HG03064 (cell line): Measurements from ENCODE around the gene TESMIN.

Experiments used
- ATAC-seq: cut with Tn5 transposase; IDR thresholded peaks from one replicate; pipeline ENCODE4 v1.9.1; 2021; ENCODE audit warnings: low read depth; ENCODE audit not compliant: unreplicated experiment

TESMIN gene

DNA sequence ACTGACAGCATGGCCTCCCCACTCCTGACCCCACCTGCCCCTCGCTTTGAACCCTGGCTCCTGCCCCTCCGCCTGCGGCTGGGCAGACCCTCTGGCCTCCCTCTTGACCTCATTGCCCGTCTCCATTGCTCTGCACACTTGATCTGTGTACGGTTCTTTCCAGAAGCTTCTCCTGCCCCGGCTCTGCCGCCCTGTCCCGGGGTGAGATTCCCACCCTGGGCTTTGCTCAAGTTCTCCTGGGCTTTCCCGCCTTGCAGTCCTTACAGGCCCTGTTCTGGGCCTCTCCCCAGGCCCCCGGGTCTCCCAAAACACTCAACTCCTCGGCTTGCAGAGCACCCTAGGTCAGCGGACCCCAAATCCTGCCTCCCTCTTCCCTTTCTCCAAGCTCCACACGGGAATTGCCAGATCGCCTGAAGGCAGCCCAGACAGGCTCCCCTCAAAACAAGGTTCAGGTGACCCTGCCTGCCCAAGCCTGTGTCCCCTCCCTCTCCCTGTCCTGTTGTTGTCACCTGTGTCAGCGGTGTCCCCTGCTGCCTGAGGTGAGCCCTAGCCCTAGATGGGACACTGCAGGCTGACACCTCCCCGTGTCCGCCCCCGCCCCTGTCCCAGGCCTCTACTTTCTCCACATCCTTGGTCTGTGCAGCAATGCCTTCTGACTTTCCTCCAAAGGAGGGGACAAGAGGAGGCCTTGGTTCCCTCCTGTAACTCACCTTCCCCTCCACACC is 65.5 kb downstream of the TESMIN start:
- no peak for ATAC-seq

DNA sequence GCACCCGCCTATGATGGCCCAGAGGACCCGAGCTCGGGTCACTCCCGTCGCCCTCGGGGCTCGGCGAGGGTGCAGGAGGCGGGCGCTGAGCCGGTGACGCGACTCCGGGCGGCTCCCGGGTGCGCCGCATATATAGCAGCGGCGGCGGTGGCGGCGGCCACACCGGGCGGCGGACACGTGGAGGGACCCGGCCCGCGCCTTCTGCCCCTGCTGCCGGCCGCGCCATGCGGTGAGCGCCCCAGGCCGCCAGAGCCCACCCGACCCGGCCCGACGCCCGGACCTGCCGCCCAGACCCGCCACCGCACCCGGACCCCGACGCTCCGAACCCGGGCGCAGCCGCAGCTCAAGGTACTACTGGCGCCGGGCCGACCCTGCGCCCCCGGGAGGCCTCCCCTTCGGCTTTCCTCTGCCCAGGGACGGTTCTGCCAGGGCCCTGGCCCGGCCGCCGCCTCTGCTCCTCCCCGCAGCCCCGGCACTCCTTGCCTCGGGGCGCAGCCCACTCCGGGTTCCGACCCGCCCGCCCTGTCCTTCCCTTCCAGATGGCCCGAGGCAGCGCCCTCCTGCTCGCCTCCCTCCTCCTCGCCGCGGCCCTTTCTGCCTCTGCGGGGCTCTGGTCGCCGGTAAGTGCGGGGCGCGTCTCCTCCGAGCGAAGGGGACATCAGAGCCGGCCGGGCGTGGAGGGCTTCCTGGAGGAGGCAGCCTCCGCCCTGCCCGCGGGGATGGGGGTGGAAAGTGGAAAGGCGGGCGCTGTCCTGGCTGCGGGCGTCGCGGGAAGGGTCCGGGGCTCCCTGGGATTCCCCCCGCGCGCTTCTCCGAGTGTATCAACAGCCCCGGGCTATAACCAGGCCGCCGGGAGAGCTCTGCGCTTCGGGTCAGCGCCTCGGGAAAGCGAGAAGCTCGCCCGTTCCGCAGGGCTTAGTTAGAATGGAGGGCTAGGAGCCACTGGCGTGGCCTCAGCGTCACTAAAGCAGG is 66.6 kb downstream of the TESMIN start, which contains the start of gene GAL:
Gene GAL (plus strand): TSS at position 160 of the 972 bp plus-strand sequence. CDS start 380 bp downstream, at position 540.
- no peak for ATAC-seq

DNA sequence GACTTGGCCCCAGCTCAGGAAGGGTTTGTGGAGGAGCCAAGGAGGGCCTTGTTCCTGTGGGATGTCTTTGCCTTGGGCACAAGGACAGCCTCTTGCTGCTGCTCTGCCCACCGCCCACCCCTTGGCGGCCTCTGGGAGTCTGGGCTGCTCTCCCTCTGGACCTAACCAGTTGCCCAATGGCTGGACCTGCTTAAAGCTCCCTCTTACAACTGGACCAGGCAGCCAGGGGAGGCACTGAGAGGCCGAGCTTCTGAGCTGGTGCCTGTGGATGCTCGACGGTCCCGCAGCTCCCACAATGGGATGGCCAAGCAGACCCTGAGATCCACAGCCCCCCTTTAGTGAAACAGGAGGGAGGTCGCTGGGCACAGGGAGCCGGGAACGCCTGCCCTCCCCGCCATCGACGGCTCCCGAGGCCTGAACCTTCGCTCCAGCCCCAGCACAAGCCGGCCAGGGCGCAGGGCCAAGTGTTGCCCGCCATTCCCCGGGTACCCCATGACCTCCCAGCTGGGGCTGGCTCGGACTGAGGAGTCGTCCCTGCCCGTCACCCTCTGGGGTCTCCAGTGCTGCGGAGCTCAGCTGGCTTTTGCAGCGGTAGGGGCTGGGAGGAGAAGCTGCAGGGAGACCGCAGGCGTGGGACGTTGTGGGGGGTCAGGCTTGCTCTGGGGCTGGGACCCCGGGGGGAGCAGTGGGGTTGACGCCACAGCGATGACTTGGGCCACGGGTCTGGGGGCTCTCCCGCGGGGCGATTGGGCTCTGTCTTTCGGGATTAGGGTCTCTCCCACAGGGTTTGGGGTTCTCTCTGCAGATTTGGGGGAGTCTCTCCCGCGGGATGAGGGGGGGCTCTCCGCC is 67.6 kb downstream of the TESMIN start:
- no peak for ATAC-seq

DNA sequence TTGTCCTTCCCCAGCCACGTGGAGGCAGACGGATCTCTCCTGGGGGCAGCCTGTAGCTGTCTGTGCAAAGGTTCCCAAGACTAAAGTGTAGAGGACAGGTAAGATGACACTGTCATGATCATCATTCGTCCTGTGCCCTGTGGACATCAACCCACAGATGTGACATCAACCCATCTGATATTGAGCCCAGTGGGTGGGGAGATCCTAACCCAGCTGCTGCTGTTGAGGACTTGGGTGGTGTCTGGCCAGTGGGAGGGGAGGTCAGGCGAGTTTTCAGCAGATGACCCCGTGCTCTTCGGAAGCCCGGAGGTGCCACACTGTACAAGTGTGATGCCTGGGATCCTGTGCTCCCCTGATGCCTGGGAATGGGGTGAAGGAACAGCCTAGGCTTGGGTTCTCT is 68.2 kb downstream of the TESMIN start:
- ATAC-seq: no peak

DNA sequence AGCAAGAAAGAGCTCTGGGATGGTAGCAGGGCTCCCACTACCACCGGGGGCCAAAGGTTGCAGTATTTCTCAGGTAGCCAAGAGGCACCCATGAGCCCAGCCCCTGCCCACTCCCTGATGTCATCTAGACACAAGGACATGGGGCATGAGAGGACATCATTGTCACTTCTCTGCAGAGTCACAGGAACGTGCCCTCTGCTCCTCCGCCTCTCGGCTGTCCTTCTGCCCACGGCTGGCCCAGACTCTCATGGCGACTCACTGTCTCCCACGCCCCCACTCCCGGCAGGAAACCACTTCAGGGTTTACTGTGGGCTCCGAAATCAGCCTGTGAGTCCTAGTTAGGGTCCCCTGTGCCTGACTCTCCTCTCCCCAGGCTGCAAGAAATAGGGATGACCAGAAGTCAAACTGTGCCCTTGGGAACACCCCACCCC is 68.8 kb downstream of the TESMIN start:
- ATAC-seq: no peak

DNA sequence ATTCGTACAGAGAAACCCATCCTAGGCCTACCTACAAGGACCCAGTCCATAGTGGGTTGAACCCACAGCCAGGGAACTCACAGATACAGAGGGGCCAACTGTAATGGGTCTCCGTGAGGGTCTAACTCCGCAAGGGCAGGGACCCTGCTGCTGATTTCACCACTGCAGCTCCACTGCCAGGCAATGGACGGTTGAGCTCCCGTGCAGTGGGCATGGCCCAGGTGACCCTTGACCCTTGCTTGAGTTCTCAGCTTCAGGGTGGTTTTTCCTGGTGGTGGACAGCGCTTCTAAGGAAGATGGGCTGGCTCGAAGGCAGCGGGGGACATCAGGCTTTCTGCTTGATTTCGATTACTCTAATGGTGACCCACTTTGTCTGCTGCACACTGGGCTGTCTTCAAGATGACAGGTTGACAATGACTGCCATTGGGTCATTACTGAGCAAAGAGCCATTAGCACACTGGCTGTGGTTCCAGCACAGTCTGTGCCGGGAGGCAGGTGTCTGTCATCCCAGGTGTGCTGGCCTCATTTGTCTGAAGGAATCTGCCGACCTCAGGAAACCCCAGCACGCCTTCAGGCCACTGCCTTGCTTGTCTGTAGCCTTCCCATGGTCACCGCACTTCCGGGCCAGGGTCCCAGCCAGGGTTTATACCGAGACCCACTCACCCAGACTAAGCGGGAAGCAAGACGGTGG is 70.6 kb downstream of the TESMIN start:
- ATAC-seq: no peak

DNA sequence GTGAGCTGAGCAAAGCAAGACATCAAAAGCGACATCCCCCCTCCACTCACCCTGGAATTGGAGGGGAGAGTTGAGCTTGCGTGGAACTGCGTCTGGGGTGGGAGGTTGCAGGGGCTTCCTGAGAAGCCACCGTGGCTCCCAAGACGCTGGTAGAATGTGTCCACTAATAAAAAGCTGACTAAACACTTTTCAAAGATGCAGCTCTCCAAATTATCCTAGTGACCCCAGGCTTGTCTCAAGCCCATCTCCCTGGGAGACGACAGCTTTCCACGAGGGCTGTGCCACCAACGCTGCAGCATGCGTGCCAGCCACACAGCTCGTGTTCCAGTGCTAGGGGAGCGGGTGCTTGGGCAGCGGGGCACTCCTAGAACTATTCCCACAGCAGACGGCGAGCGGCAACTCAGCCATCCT is 73.3 kb downstream of the TESMIN start:
- ATAC-seq: no peak

DNA sequence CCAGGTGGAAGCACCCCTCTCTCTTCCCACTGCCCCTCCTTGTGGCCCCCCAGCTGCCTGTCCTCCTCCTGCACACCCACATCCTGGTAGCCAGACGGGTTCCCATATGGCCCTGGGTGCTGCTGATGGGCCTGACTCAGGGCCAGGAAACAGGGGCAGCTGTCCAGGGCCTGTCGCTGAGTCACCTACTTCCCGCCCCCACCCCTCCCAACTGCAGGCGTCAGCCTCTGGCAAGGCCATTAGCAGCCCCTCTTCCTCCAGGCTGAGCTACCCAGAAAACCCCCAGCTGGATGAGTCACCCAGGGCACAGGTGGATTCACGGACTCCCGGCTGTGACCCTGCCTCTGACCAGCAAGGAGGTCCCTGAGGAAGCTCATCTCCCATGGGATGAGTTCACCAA is 73.9 kb downstream of the TESMIN start:
- ATAC-seq: no peak

DNA sequence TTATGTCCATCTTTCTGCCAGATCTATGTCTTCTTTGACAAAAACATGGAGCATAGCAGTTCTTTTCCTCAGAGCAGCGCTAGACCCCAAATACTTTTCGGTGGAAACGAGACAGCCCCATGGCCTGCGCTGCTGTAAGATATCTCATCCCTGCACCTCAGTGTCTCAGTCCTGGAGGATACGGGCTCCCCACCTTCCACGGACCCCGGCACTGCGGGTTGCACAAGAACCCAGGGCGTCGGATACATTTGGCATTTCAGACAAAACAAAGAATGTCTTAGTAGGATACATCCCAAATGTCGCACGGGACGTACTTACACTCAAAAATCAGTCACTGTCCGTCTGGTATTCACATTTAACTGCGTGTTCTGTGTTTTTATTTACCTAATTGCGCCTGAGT is 76.9 kb downstream of the TESMIN start:
- ATAC-seq: no peak

DNA sequence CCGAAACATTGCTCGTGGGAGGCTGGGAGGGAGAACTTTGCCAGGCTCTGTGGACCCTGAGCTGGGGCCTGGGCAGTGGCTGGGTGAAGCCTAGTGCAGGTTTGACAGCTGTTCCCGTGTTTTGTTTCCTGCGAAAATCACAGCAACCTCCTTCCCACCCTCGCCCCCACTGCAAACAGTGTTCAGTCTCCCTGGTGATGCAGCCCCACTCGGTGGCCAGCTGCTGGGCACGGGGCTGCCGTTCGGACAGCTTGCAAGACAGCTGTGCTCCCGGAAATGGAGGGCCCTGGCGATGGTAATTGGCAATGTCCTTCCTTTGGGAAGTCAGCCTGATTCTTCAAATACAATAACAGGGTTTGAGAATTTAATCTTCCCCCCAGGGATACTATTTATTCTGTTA is 77.3 kb downstream of the TESMIN start:
- ATAC-seq: no peak

DNA sequence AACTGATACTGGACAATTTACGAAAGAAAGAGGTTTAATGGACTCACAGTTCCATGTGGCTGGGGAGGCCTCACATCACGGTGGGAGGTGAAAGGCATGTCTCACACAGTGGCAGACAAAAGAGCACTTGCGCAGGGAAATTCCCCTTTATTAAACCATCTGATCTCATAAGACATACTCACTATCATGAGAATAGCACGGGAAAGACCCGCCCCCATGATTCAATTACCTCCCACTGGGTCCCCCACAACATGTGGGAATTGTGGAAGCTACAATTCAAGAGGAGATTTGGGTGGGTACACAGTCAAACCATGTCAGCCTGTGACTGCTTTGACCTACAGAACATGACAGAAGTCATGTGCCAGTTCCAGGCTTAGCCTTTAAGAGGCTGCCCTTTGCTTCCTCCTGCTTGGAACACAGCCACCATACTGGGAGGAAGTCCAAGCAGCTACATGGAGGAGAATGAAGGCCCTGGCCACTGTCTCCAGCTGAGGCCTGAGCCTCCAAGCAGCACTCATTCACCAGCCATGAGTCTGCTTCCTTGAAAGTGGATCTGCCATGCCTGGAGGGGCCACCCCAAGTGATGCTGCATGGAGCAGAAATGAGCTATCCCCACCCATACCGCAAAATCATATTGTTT is 77.9 kb downstream of the TESMIN start:
- ATAC-seq: no peak

DNA sequence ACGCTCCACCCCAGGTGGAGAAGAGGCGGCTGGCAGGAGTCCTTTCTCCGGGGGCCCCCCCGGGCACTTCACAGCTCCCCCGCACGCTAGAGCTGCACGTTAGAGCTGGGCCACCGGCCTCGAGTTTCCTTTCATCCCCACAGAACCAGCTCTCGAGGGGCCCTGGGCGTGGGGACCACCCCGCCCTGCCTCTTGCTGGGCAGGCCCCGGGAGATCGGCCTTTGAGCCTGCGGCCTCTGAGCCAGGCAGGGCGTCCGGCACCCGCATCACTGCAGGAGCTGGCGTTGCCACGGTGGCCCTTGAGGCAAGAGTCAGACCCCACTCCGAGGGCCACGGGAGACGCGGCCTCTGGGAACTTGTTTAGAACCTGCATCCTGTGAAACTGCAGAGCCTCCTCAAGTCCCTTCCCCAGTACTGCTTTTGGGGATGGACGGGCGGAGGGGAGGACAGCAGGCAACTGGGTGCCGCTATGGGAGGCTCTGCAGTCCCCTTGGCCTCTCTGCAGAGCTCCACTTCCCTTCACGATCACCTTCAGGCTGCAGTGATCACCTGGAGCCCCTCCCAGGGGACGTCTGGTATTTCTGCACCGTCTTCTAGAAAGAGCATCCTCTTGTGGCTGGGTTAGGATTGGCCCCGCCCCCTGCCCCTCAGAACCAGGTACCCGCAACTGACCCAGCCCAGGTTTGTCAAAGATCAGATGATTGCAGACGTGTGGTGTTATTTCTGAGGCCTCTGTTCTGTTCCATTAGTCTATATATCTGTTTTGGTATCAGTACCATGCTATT is 80.9 kb downstream of the TESMIN start:
- no peak for ATAC-seq

DNA sequence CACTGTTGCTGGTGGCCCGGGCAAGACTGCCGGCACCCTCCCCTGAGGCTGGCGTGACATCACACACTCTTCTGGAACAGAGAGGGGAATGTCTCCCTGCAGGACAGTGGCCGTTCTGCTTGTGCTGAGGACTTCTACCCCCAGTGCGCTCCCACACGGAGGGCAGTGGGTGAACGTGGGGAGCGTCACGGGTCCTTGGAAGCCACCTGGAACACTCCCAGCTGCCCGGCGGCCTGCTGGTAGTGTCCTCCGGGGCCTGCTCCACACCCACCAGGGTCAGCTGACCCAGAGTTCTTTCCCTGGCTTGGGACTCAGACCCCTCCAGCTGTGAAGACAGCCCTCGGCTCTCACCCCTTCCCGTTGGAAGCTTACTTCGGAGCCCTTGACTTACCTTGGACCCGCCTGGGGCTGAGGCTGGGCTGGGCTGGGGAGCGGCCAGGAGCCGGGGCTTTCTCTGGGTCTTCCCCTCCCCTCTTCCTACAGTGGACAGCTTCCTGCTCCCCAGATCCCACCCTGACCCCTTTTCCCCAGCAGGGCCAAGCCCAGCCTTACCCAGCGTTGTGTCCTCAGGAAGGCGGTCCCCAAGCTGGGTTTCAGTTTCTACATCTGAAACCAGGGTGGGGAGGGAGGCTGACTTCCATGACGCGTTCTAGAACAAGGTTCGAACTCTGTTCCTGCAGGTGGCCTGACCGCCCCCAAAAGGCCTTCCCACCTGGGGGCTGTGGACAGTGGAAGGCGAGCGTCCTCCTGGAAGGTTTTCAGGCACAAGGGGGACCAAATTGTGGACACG is 81.8 kb downstream of the TESMIN start:
- ATAC-seq: no peak

DNA sequence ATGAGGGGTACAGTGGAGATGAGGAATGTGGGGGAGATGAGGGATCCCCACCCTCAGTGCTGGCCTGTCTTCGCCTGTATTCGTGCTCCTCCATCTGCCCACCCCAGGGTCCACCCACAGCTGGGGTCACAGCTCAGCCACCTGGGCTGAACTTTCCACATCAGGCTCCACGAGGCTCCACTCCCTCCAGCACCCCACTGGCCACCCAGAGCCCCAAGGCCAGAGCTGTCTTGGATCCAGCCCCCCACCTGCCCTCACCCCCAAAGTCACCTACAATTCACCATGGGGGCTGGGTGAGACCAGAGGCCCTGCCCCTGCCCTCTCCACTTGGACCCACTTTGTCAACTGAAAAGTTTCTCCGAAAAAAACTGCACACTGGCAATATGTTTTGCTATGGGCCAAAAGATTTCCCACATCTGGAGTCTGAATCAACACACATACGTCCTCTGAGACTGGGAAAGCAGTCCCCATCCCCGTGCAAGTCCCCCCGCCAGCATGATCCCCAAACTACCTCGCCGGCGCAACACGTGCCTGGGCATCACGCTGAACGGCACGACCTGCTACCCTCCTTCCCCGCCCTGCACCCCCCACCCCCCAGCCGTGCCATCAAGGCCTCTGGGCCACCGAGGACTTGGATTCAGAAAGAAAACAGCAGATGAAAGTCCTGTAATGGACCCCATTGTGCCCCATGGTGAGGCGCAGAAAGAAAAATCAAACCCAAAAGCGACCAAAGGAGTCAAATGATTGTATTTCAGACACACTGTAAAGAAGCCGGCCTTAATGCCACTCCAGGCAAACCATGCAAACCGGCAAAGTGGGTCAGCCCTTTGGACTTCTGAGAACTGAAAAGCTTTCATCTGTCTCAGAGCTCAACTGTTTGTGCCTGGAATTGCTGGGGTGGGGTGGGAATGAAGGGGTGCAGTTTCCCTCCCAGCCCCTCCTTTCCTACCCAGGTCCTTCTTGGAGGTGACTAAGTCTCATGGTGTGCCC is 83.5 kb downstream of the TESMIN start:
- ATAC-seq: no peak

DNA sequence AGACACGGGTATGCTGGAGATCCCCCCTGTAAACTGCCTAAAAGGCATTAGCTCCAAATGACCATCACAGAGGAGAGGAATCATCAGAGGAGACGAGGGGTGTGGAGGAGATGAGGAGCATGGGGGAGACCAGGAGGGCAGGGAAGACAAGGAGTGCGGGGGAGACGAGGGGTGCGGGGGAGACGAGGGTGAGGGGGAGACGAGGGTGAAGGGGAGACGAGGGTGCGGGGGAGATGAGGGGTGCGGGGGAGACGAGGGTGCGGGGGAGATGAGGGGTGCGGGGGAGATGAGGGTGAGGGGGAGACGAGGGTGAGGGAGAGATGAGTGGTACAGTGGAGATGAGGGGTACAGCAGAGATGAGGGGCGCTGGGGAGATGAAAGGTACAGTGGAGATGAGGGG is 84.5 kb downstream of the TESMIN start:
- ATAC-seq: no peak

DNA sequence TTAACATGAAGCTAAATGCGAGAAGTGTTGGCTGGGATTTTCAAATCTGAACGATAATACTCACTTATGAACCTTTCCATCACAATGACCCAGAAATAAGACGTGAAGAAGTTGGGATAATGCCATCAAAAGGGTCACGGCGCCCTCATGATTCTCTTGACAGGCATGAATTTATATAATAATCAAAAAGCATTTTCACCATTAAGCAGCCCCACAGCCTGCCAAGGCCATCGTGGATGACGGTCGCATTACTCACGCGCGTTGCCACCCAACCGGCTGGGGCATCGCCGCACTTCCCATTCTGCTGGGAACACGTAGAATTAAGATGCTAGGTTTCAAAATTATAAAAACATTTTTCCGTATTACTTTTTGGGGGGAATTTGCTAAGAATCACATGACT is 85.9 kb downstream of the TESMIN start:
- ATAC-seq: no peak

DNA sequence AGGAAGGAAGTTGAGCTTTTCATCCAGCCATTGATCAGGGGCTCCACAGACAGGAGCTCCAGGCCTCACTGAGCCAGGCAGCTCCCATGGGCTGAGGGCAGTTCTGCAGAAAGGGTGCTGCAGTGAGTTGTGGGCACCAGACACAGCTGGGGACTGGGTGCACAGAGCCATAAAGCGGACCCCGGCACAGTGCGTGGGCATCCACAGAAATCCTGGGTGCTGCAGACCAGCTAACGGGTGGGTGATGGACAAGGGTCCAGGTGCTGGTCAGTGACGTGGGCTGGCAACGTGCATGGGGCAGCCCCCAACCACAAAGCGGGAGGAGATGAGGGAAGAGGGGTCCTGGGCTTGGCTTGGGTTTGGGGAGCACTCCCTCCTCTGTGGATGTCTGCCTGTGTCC is 86.4 kb downstream of the TESMIN start:
- no peak for ATAC-seq
